NCI-H524 (cell line): ENCODE results near the gene CFH.
"Not testable (repeated sequence)": the region's sequence is repeated elsewhere in the genome, so short reads cannot be mapped to it uniquely, and the experiment has no call there.

ENCODE experiments used
- DNase-seq, 2 experiments: peaks; one replicate each; lab custom pipeline; 2025; lab: John Stamatoyannopoulos, UW

The CFH gene

DNA sequence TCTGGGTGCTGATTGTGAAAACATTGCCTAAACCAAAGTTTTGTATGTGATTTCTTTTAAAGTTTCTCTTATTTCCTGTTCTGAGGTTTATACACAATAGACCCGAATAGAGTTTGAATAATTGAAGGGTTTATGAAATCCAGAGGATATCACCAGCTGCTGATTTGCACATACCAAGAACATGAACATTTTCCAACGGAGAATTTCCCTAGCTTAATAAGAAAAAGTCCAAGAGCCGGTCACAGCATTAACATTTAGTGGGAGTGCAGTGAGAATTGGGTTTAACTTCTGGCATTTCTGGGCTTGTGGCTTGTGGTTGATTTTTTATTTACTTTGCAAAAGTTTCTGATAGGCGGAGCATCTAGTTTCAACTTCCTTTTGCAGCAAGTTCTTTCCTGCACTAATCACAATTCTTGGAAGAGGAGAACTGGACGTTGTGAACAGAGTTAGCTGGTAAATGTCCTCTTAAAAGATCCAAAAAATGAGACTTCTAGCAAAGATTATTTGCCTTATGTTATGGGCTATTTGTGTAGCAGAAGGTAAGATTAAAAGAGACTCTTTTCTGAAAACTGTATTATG lies at the start of gene CFH:
Gene CFH (plus strand): TSS at position 407 of the 579 bp plus-strand sequence. CDS start 75 bp downstream, at position 482.
- no peak for DNase-seq

DNA sequence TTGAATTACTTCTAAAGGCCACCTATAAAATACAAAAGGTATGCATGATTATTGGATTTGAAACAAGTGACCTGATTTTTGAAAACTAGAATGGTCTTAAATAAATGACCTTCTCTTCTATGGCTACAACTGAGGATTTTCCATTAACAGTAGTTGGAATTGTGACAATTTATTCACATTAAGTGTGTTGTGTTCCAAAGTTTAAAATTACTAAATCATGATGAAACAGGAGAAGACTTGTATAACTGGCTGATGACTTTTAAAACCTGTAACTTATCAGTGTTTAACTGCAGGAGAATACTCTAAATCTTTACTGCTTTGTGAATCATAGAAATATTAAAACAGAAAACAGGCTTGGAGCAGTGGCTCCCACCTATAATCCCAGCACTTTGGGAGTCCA lies 48.2 kb upstream of the CFH start:
- no peak for DNase-seq

DNA sequence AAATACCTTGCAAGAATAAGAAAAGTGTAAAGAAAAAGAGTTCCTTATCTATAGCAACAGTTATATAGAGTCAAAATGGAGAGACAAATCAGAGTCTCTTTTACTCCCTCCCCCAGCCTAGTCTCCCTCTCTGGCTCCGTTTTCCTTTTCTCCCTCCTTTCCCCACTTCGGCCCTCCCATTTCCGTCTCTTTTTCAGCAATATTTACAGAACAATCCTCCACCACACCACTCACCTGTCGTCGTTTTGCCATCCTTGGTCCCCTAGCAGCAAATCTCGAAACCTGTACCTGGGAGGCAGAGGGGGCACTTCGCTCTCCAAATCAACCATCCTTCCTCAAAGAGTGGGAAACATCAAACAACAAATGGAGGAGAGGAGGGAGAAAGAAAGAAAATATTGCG lies 43.9 kb upstream of the CFH start:
- DNase-seq, result peak; percentile 34 to 55

DNA sequence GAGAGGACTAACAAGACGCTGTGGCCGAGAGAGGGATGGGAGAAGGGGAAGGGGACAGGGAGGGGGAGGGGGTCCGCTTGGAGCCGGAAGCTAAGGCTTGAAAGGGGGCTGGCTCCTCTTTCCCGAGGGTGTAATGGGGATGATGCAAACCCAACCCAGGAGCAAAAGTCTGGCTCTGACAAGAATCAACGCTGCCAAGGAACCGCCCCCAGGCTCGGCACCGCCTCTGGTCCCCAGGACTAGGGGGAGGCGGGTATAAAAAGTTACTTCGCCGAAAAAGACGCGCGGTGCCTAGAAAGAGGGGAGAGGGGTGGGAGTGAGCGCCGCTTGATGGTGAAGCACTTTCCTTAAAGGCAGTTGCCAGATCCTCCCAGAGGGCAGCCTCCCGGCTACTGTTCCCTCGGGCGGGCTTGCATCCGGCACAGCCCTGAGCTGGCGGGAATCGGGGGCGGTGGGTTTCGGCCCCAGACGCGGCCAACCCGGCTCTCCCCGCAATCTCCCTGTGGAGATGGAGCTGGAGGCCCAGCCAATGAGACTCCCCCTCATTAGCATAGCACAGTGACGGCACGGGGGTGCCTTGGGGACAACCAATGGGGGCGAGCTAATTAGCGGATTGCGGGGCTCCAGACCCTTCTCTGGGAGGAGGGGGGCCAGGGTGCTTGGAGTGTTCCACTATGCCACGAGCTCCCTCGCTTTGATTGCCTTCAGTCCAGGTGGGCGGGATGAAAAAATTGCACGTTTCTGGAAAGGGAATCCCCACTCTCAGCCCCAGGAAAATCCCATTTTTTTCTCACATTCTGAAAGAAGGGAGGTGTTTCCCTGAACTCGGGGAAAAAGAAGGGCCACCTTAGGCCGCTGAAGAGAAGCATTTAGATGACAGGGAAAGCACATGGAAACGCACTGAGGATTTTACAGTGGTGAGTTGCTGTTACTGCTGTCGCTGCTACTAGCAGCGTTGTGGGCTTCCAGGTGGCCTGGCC lies 43.2 kb upstream of the CFH start, which contains the start of gene KCNT2:
Gene KCNT2 (minus strand): TSS at position 51 of the 980 bp plus-strand sequence. CDS start 131 bp downstream, outside the sequence.
- peak; percentile 95 to 96 for DNase-seq

DNA sequence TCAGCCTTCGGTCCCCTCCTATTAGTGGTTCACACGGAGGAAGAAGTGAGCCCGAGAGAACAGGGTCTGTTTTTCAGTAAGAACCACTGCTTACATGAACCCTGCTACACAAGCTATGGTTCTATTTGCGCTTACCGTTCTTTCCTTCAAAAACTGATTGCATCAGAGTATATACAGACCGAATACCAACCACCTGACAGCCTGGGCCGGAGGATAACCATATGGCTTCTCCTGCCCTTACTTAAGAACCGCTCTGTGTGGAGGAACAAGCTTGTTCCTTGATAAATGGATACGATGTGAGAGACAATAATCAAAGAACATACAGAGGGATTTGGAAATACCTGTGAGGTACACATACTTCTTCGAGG lies 42.5 kb upstream of the CFH start:
- DNase-seq, result no peak

DNA sequence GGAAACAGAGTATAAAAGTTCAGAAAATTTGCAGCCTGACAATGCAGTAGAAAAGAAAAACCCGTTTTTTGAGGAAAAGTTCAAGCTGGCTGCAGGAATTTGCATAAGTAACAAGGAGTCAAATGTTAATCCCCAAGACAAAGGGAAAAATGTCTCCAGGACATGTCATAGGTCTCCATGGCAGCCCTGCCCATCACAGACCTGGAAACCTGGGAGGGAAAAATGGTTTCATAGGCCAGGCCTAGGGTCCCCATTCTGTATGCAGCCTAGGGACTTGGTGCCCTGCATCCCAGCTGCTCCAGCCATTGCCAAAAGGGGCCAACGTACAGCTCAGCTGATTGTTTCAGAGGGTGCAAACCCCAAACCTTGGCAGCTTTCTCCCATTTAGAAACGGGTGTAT lies 40.0 kb upstream of the CFH start:
- DNase-seq, result no peak

DNA sequence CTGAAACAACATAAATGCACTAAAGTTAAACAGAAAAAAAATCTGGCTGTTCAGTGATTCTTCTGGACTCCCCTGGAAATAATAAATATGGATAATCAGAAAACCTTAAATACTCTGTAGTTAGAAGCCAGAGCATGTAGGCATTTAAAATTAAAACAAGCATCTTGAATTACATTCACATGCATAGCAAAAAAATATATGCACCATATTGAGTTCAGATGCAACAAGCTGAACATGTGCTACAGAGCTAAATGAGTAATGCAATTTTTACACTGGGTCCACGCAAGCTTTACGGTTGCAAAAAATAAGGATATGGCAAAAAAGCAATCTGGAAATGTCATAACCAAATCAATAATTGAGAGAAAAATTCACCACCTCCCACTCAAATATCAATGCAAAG lies 32.1 kb upstream of the CFH start:
- no peak for DNase-seq

DNA sequence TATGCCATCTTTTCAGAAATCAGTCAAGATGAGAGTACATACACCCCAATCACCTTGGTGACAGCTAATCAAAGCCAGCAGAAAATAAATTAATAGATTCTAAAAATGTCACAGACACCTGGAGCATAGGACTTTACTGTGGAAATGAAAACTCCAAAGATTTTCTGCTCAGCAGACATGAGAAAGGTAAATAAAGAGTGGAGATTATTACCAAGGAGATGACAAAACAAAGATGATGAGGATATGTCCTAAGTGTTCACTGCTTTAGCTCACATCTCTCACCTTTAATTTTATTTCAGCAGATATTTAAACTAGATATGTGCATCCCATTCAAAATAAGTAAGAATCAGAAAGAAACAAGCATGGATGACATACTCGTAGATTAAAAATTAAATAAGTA lies 28.8 kb upstream of the CFH start:
- DNase-seq, result no peak

DNA sequence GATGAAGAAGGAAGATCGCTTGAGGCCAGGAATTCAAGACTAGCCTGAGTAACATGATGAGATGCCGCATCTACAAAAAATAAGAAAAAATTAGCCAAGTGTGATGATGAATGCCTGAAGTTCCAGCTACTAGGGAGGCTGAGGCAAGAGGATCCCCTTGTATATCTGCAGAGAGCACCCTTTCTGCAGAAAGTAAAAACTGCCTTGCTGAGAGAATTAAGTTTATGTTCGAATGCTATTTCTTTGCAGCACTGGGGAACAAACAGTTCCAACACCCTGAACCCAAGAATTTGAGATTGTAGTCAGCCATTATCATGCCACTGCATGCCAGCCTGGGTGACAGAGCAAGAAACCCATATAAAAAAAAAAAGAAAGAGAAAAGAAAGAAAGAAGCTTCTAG lies 23.0 kb upstream of the CFH start:
- no peak for DNase-seq

DNA sequence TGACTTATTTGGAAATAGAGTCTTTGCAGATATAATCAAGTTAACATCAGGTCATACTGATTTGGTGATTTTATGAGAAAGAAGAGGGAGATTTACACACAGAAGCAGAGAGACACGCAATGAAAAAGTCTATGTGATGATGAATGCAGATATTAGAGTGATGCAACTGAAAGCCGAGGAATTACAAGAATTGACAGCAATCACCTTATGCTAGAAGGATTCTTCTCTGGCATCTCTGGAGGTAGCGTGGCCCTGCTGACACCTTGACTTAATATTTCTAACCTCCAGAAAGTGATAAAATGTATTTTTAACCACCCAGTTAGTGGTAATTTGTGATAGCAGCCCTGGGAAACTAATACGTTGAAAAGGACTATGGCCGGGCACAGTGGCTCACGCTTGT lies 14.2 kb upstream of the CFH start:
- DNase-seq, result no peak

DNA sequence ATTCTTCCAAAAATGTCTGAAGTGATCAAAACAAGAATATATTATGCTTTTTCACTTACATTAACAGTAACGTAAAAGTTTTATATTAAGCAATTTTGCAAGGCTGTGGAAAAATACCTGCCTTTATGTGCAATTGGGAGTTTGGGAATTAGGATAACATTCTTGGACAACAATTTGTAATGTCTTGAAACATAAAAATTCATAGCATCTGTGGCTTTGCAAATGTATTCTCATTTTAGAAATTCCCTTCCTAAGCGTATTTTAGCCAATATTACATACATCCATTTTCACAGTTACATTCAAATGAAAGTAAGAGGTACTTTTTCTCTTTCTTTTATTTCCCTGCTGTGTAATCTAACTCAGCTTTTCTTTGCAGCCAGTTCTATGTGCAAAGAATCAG lies 13.4 kb upstream of the CFH start:
- DNase-seq, result no peak

DNA sequence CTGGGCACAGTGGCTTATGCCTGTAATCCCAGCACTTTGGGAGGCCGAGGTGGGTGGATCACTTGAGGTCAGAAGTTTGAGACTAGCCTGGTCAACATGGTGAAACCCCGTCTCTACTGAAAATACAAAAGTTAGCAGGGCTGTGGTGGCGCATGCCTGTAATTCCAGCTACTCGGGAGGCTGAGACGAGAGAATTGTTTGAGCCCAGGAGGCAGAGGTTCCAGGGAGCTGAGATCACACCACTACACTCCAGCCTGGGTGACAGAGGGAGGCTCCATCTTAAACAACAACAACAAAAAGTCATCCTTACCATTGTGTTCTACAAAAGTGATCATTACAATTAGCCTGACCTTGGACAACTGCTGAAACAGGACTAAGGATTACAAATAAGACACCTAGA lies 12.6 kb upstream of the CFH start:
- not testable (repeated sequence) for DNase-seq

DNA sequence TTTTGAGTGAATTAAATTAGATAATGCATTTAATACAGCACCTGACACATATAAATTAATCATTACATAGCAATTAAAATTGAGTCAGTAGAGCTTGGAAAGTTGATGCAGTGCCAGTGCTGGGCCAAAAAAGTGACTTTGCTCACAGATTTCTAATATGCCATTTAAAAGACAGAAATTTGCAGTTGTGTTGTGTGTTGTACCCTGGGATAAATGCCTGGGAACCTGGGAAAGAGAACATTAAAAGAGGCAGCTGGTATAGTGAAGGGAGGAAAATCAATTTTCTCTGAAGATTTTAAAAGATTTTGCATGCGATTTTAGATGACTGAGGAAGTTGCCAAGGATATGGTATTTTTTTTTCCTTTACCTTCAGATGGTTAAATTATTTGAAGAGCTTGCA lies 10.9 kb upstream of the CFH start:
- no peak for DNase-seq

DNA sequence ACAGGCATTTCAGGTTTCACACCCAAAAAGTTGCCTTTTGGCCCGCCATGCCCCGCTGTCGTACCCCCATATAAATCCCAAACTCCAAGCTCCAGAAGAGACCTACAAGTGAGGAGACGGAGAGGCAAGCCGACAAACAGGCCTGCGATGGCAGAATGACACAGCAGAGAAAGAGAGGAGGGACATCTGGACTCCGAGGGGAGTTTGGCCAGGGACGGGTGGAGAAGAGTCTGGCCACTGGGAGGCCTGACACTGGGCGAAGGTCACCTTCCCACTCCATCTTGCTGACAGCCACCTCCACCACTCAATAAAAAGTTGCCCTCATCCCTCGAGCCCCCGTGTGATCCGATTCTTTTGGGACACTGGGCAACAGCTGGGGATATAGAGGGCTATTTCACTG lies 1.9 kb upstream of the CFH start:
- DNase-seq, result no peak

DNA sequence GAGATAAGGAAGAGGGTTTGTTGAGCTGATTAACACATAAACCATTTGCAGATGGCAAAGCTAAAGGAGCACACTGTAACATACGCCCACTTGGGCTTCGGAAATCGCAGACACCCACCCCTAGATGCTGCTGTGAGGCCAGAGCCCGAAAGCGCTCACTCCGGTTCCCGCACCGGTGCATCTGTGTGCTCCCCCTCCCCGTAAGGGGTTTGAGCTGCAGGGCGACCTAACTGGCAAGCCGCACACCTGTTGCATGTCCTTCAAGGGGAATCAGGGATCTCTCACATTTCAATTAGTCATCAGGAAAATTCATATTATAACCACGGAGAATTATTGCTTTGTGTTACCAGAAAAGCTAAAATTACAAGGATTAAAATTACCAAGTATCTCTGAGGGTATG lies 1.4 kb upstream of the CFH start:
- peak; percentile 42 to 82 for DNase-seq

DNA sequence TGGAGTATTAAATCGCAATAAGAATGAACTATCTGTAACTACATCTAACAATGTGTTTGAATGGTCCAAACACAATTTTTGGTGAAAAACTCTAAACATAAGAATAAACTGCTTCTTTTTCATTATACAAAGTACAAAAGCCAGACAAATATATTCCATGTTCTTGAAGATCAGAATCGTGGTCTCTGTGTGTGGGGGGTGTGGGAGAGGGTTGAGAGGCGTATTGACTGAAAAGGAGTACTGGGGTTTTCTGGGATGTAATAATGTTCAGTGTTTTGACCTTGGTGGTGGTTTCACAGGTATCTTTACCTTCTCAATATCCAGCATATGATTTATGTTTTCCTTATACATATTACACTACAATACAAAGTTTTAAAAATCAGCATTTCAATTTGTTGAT lies 764 bp upstream of the CFH start:
- no peak for DNase-seq

DNA sequence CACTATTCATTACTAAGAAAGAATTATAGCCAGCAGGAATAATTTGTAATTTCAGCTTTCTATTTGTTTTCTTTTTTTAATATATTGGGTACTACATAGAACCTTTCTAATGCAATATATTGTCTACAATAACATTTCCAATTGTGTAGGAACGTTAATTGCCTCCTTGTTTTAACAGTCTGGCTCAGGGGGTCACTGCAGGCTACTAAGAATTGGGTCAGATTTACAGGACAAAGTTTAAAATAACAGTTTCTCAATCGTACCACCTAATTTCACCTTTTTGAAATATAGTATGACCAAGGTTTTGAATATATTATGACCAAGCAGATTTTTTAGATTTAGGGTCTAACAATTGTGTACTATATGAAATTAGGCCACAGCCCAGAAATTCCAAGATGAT lies 2.4 kb downstream of the CFH start:
- no peak for DNase-seq

DNA sequence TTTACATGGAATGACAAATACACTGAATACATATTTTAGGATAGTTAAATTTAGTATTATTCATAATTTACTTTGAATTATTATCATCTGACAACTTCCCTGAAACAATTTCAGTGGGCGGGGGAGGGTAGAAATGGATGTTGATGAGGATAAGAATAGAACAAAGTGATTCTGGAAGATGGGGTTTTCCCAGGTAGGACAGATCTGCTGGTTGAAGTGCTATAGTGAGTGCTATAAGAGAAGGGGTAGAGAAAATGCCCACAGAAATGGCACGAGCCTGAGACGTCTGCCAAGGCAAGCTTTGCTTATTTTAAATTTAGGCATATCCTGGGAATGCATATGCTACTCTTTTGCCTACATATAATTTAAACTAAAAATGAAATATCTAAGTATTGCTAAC lies 3.2 kb downstream of the CFH start:
- no peak for DNase-seq

DNA sequence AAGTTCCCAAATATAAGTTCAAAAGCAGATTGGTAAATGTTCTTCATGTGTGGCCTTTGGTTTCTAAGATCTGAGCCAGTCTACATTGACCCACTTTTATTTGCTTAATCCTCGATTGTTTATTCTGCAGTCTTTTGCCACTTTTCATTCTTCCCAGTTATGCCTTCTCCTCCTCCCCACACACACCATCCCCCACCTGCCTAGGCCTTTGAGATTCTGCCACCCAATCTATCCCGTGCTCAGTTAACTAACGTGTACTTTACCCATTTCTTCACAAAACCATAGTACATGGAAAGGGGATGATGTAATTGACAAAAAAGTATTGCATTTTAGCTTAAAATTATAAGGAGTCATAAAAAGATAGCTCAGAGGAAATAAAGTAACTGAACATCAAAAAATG lies 3.7 kb downstream of the CFH start:
- no peak for DNase-seq

DNA sequence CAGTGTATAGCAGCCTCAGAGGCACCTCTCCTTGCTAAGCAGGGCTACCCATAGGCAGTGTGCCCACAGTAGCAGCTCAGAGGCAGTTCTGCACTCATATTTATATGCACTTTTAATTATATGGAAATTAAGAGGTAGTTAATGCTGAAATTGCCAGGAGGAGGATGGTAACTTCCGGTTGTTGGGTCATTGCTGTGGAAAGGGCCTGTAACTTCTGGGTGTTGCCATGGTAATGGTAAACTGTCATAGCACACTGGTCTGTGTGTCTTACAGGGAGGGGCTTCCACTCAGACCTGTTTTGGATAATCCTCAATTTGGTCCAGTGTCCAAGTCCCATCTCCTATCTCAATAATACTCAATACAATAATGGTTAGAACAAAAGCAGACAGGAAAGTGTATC lies 7.6 kb downstream of the CFH start:
- no peak for DNase-seq

DNA sequence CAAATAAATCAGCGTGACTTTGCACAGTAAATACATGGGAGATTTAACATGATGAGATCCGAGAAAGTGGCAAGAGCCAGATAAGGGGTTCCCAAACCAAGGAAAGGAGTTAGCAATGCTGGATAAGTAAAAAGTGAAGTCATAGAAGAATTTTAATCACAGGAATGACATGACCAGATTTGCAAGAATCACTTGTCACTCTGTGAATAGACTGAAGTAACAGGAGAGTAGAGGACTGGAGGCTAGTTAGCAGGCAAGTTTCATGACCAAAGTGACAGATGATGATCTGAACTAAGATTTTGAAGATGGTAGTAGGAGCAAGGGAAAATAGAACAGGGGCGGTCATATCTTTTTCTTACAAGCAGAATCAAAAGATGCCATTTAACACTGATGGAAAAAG lies 8.4 kb downstream of the CFH start:
- no peak for DNase-seq

DNA sequence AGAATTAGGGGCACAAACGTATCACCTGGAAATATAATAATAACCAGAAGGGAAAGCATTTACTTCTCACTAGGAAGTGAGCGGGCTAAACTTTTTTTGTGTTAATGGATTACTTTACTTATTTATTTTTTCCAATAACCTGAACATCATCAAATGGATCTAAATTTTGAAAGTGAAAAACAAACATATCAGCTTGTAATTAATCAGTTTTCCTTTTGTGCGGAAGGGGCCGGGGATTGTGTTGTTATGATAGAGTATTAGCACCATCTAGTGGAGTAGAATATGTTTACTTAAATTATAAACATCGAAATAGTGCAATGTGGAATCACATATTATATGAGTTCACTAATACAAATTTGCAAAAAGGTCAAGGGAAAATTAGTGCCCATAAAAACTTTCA lies 9.0 kb downstream of the CFH start:
- peak in 1 of 2 experiments; percentile 51 for DNase-seq

DNA sequence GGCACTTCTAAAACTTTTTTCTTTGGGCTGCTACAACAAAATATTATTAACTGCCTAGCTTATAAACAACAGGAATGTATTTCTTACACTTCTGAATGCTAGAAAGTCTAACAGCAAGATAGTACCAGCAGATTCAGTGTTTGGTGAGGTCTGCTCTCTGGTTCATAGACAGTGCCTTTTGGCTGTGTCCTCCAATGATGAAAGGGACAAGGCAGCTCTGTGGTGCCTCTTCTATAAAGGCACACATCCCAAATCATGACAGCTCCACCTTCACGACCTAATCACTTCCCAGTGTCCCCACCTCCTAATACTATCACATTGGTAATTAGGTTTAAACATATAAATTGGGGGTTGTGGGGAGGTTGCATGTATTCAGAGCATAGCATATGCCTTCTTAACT lies 9.5 kb downstream of the CFH start:
- DNase-seq, result no peak

DNA sequence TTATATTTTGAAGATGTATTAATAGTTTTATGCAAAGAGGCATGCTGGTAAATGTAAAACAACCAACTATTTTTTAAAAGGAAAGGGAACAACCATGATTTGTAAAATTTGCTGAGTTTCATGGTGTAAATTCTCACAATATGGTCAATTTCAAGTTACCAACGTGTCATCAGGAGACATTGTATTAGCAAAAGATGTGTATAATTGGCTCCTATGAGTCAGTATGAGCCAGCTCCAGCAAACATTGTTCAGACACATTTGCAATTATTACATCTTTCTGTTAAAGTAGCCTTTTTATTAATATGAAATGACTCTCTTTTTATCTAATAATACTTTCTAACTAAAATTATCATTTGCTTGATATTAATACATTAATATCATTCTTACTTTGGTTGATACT lies 15.3 kb downstream of the CFH start:
- DNase-seq, result no peak
